GM23338 (cell line): ENCODE data around the gene CYFIP1. TPM values are rescaled to one million over a fixed set of nuclear protein-coding genes. Genes with fewer than 3 reads are reported as not detected.

ENCODE experiments used
- ATAC-seq: fragments of 200-7000 bp; cut with Tn5 transposase; 3 replicates; pipeline ENCODE4 v1.9.1; 2020
- DNase-seq: peaks from one replicate; pipeline ENCODE4 v3.0.0-alpha.2; 2015; ENCODE audit warnings: low spot score
- H2AFZ ChIP-seq: fragments of 200-600 bp; sonication (generic); 2 replicates; pipeline ENCODE4 v1.8.0; 2016; ENCODE audit warnings: antibody characterized with exemption, mild to moderate bottlenecking, moderate library complexity
- H3F3A ChIP-seq: fragments of 200-600 bp; sonication (generic); replicated peaks from 2 replicates; pipeline ENCODE4 v1.8.0; 2017; ENCODE audit warnings: antibody characterized with exemption, mixed run types, low read depth
- H3K27ac ChIP-seq: fragments of 200-600 bp; sonication (generic); 2 replicates; pipeline ENCODE4 v1.6.1; 2016; ENCODE audit warnings: low read depth
- H3K27me3 ChIP-seq: fragments of 200-600 bp; sonication (generic); 2 replicates; pipeline ENCODE4 v1.8.0; 2016; ENCODE audit warnings: mild to moderate bottlenecking, mixed run types, moderate library complexity; ENCODE audit not compliant: insufficient read depth
- H3K36me3 ChIP-seq: fragments of 200-600 bp; sonication (generic); 2 replicates; pipeline ENCODE4 v1.8.0; 2016; ENCODE audit warnings: mild to moderate bottlenecking; ENCODE audit not compliant: insufficient read depth
- H3K4me1 ChIP-seq: fragments of 200-600 bp; sonication (generic); 2 replicates; pipeline ENCODE4 v1.8.0; 2016; ENCODE audit warnings: mild to moderate bottlenecking, moderate library complexity; ENCODE audit not compliant: insufficient read depth
- H3K4me2 ChIP-seq: fragments of 200-600 bp; sonication (generic); 2 replicates; pipeline ENCODE4 v1.7.1; 2017; ENCODE audit warnings: mixed run types
- H3K4me3 ChIP-seq: fragments of 200-600 bp; sonication (generic); 2 replicates; pipeline ENCODE4 v1.6.1; 2016; ENCODE audit warnings: mixed run types
- H3K79me2 ChIP-seq: fragments of 200-600 bp; sonication (generic); replicated peaks from 2 replicates; pipeline ENCODE4 v1.8.0; 2017; ENCODE audit warnings: mild to moderate bottlenecking; ENCODE audit not compliant: insufficient read depth
- H3K9me2 ChIP-seq: fragments of 200-600 bp; sonication (generic); 2 replicates; pipeline ENCODE4 v1.8.0; 2017; ENCODE audit not compliant: insufficient read depth
- H4K20me1 ChIP-seq: fragments of 200-600 bp; sonication (generic); replicated peaks from 2 replicates; pipeline ENCODE4 v1.8.0; 2017; ENCODE audit warnings: mild to moderate bottlenecking; ENCODE audit not compliant: insufficient read depth
- H3K27ac Mint-ChIP-seq: 2 replicates; pipeline ENCODE4 v1.8.0; 2020; ENCODE audit warnings: inconsistent platforms, mild to moderate bottlenecking, moderate library complexity, mixed read lengths
- H3K27me3 Mint-ChIP-seq: 3 replicates; pipeline ENCODE4 v1.8.0; 2022; ENCODE audit warnings: low read depth, mild to moderate bottlenecking, moderate library complexity, mixed read lengths, inconsistent platforms; ENCODE audit not compliant: insufficient read depth, poor library complexity
- H3K36me3 Mint-ChIP-seq: 3 replicates; pipeline ENCODE4 v1.8.0; 2021; ENCODE audit warnings: low read depth, mild to moderate bottlenecking, inconsistent platforms, moderate library complexity, mixed read lengths
- H3K4me1 Mint-ChIP-seq: 3 replicates; pipeline ENCODE4 v1.8.0; 2020; ENCODE audit warnings: mild to moderate bottlenecking, inconsistent platforms, mixed read lengths
- H3K4me3 Mint-ChIP-seq: 3 replicates; pipeline ENCODE4 v1.8.0; 2021; ENCODE audit warnings: moderate library complexity, mild to moderate bottlenecking, inconsistent platforms, mixed read lengths
- H3K9me3 Mint-ChIP-seq: 3 replicates; pipeline ENCODE4 v1.8.0; 2020; ENCODE audit warnings: moderate library complexity, mild to moderate bottlenecking, inconsistent platforms, mixed read lengths
- ETS1 ChIP-seq: IDR thresholded peaks from 2 replicates; pipeline ENCODE4 v1.6.1; 2016; ENCODE audit warnings: antibody characterized with exemption
- EZH2phosphoT487 ChIP-seq: fragments of 200-600 bp; sonication (generic); IDR thresholded peaks from one replicate; pipeline ENCODE4 v1.8.1; 2018; ENCODE audit warnings: antibody characterized with exemption; ENCODE audit not compliant: unreplicated experiment
- ZNF462 ChIP-seq: fragments of 250-450 bp; sonication (Bioruptor Pico); IDR thresholded peaks from 2 replicates; pipeline ENCODE4 v1.5.0; 2020; ENCODE audit warnings: mild to moderate bottlenecking, moderate library complexity
- polyA plus RNA-seq: library from polyadenylated mRNA; unstranded; fragments of >200 nt; fragmentation: Nextera tagmentation; extraction: Ambion mirVana; gene quantifications from 2 replicates; pipeline ENCODE4 v1.2.1, GENCODE V29; 2016
- total RNA-seq: library from RNA; depleted of rRNA; stranded (reverse); fragments of >200 nt; shearing (Covaris generic); gene quantifications from 2 replicates; pipeline ENCODE4 v1.2.3, GENCODE V29; 2014

The CYFIP1 gene
- total and polyA plus RNA-seq, 2 experiments from 2014 or later = 20.0 to 73.9 TPM

GRCh38 chr15:22904736-22905135 lies 75.4 kb downstream of the CYFIP1 start:
- ATAC-seq = no peak

More at GRCh38 chr15:22904736-22905135, 75.4 kb downstream of the CYFIP1 start:
- no peaks in the 10 kb centered on the region; the same call in 1 of the 2 replicates for H3K36me3 ChIP-seq
- H3K4me1 ChIP-seq = no peaks in the 10 kb centered on the region
- H3K4me3 Mint-ChIP-seq = no peak overlapping the region
- H2AFZ ChIP-seq = no peak overlapping the region
- H3K9me2 ChIP-seq = no peaks in the 10 kb centered on the region
- TF ChIP-seq ETS1 = no peak
- no peak for TF ChIP-seq ZNF462 (CRISPR knock-in tag)
- no peak for TF ChIP-seq EZH2phosphoT487
- no peak overlapping the region for H3K27ac Mint-ChIP-seq
- H3K4me1 Mint-ChIP-seq = no peaks in the 10 kb centered on the region; the same call in 2 of the 3 replicates
- H3K4me3 ChIP-seq = no peak overlapping the region
- no peak overlapping the region for H3K4me2 ChIP-seq
- peaks cover 31% of the 10 kb centered on the region for H3K36me3 Mint-ChIP-seq
- H3K79me2 ChIP-seq = no peaks in the 10 kb centered on the region
- H3K27me3 Mint-ChIP-seq = no peaks in the 10 kb centered on the region
- H3K27me3 ChIP-seq = no peaks in the 10 kb centered on the region
- H4K20me1 ChIP-seq = no peaks in the 10 kb centered on the region
- no peak overlapping the region for H3K27ac ChIP-seq
- DNase-seq = no peak
- no peaks in the 10 kb centered on the region for H3F3A ChIP-seq
- no peaks in the 10 kb centered on the region for H3K9me3 Mint-ChIP-seq
